Neural progenitor cell (in vitro differentiated cells): ENCODE measurements around the gene ELL.

Experiments
- EZH2phosphoT487 ChIP-seq: fragments of 200-600 bp; sonication (generic); IDR thresholded peaks from 2 replicates; pipeline ENCODE4 v1.6.1; 2017; ENCODE audit warnings: antibody characterized with exemption
- TF ChIP-seq, protein P1 (sequence below): fragments of 200-600 bp; sonication (generic); IDR thresholded peaks from 2 replicates; pipeline ENCODE4 v1.5.1; 2017; ENCODE audit warnings: antibody characterized with exemption, mild to moderate bottlenecking

DNA sequence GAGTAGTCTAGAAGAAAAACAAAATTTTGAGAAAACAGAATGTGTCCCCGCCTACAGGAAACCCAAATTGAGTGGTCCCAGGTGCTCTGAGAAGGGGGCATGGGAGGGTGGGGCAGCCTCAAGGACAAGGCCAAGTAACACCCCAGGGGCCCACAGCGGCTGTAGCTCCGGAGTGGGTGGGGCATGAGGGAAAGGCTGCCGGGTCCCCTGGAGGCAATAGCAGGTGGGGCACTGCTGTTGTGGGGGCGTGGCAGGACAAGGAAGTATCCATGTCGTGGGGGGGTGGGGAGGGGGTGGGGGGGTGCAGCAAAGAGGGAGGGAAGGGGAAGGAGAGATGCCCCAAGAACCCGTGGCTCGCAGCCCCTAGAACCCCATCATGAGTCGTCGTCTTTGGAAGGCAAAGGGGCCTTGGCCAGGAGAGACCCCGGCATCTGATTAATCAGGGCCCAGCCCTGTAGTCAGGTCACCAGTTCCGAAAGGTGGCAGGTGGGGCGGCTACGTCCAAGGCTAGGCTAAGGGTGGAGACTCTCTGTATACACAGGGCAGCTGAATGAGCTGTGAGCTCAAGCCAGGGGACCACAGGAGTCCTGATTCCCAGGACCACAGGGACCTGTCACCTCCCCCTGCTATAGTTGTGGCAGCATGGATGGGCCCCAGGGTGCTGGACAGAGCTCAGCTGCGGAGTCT is 76.5 kb downstream of the ELL start:
- TF ChIP-seq, protein P1, sequence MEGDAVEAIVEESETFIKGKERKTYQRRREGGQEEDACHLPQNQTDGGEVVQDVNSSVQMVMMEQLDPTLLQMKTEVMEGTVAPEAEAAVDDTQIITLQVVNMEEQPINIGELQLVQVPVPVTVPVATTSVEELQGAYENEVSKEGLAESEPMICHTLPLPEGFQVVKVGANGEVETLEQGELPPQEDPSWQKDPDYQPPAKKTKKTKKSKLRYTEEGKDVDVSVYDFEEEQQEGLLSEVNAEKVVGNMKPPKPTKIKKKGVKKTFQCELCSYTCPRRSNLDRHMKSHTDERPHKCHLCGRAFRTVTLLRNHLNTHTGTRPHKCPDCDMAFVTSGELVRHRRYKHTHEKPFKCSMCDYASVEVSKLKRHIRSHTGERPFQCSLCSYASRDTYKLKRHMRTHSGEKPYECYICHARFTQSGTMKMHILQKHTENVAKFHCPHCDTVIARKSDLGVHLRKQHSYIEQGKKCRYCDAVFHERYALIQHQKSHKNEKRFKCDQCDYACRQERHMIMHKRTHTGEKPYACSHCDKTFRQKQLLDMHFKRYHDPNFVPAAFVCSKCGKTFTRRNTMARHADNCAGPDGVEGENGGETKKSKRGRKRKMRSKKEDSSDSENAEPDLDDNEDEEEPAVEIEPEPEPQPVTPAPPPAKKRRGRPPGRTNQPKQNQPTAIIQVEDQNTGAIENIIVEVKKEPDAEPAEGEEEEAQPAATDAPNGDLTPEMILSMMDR = no peak
- no peak for TF ChIP-seq EZH2phosphoT487
